Nephron progenitor cell (in vitro differentiated cells): Measurements from ENCODE around the gene EDIL3.
A peak's percentile ranks its signal among the peaks of the same experiment; 100 is the strongest.

Experiments
- DNase-seq: peaks from one replicate; pipeline ENCODE4 v3.0.0; 2021
- H3K27ac Mint-ChIP-seq: 2 replicates; pipeline ENCODE4 v1.8.0; 2021; ENCODE audit warnings: mild to moderate bottlenecking, moderate library complexity, mixed read lengths
- H3K27me3 Mint-ChIP-seq: 2 replicates; pipeline ENCODE4 v1.8.0; 2021; ENCODE audit warnings: mild to moderate bottlenecking, low read depth, mixed read lengths; ENCODE audit not compliant: poor library complexity
- H3K36me3 Mint-ChIP-seq: 2 replicates; pipeline ENCODE4 v1.8.0; 2021; ENCODE audit warnings: low read depth, mixed read lengths
- H3K4me1 Mint-ChIP-seq: 2 replicates; pipeline ENCODE4 v1.8.0; 2021; ENCODE audit warnings: mixed read lengths
- H3K4me3 Mint-ChIP-seq: 2 replicates; pipeline ENCODE4 v1.8.0; 2021; ENCODE audit warnings: mild to moderate bottlenecking, moderate library complexity, mixed read lengths
- H3K9me3 Mint-ChIP-seq: 2 replicates; pipeline ENCODE4 v1.8.0; 2021; ENCODE audit warnings: mild to moderate bottlenecking, moderate library complexity, mixed read lengths
- TF ChIP-seq, protein P1 (sequence below): fragments of 200-600 bp; sonication (generic); IDR thresholded peaks from 2 replicates; pipeline ENCODE4 v1.5.0; 2021; ENCODE audit warnings: antibody characterized with exemption

Gene EDIL3

GRCh38 chr5:84148651-84149050 lies 236.0 kb downstream of the EDIL3 start:
- Mint-ChIP-seq H3K4me1 (peaks cover 17% of the 10 kb centered on the region), H3K27ac (peak overlapping the region; percentile 62), H3K9me3 (no peaks in the 10 kb centered on the region), H3K27me3 (peaks cover 3% of the 10 kb centered on the region), H3K4me3 (no peak overlapping the region), H3K36me3 (no peaks in the 10 kb centered on the region)
- TF ChIP-seq, protein P1, sequence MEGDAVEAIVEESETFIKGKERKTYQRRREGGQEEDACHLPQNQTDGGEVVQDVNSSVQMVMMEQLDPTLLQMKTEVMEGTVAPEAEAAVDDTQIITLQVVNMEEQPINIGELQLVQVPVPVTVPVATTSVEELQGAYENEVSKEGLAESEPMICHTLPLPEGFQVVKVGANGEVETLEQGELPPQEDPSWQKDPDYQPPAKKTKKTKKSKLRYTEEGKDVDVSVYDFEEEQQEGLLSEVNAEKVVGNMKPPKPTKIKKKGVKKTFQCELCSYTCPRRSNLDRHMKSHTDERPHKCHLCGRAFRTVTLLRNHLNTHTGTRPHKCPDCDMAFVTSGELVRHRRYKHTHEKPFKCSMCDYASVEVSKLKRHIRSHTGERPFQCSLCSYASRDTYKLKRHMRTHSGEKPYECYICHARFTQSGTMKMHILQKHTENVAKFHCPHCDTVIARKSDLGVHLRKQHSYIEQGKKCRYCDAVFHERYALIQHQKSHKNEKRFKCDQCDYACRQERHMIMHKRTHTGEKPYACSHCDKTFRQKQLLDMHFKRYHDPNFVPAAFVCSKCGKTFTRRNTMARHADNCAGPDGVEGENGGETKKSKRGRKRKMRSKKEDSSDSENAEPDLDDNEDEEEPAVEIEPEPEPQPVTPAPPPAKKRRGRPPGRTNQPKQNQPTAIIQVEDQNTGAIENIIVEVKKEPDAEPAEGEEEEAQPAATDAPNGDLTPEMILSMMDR = no peak
- no peak for DNase-seq

DNA sequence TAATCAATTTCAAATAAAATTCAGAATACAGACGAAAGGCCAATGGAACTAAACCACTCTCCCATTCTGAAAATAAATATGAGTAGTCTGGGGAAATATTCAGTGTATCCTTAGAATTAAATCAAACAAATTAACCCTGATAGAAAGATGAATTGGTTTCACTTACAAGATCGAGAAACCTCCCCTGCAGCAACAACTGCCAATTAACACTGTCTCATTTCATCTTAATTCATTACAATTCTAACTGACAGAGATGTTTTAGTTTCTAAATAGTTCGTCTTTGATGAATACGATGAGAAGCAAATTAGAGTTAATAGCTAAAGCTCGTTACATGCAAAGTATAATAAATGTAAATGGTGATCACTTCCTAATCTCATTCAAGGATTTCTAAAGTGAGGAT lies 247.1 kb downstream of the EDIL3 start:
- Mint-ChIP-seq H3K4me1 (no peaks in the 10 kb centered on the region), H3K27me3 (peaks cover 2% of the 10 kb centered on the region), H3K4me3 (no peak overlapping the region), H3K27ac (no peak overlapping the region), H3K36me3 (no peaks in the 10 kb centered on the region), H3K9me3 (no peaks in the 10 kb centered on the region)
- no peak for DNase-seq
- TF ChIP-seq, protein P1 = no peak

GRCh38 chr5:84131372-84131771 lies 253.3 kb downstream of the EDIL3 start:
- no peaks in the 10 kb centered on the region for H3K27me3 Mint-ChIP-seq
- no peaks in the 10 kb centered on the region for H3K4me1 Mint-ChIP-seq

DNA sequence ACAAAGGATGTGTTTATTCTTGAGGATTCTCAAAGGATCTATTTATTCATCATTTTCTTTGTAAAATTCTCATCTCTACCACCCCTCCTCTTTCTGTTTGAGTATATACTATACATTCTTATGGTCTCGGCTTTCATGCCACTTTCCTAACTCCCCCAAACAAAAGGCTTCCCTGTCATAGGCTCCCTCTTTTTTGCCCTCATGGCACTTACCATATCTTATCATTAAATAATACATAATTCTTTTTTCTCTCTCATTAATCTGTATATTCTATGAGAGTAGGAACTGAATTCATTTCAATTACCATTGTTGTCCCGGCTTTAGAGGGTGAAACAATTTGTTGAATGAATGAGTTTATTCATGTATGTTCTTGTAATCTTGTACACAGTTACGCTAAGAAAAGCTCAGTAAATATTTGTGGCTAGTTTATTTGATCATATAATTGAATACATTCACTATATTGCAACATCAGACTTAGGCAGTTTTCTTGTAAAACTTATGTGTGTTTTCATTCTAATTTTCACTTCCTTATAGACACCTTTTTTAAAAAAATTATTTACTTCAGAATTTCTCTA lies 254.6 kb downstream of the EDIL3 start:
- no peaks in the 10 kb centered on the region for H3K4me1 Mint-ChIP-seq
- H3K27me3 Mint-ChIP-seq = no peaks in the 10 kb centered on the region
- TF ChIP-seq, protein P1 = no peak
- DNase-seq = no peak
- no peak overlapping the region for H3K27ac Mint-ChIP-seq
- H3K4me3 Mint-ChIP-seq = no peak overlapping the region
- no peaks in the 10 kb centered on the region for H3K36me3 Mint-ChIP-seq
- H3K9me3 Mint-ChIP-seq = no peaks in the 10 kb centered on the region

More at GRCh38 chr5:84131372-84131771, 253.3 kb downstream of the EDIL3 start:
- TF ChIP-seq, protein P1 = no peak
- no peak for DNase-seq
- no peak overlapping the region for H3K4me3 Mint-ChIP-seq
- H3K36me3 Mint-ChIP-seq = no peaks in the 10 kb centered on the region
- H3K9me3 Mint-ChIP-seq = no peaks in the 10 kb centered on the region
- H3K27ac Mint-ChIP-seq = peak overlapping the region; percentile 42

GRCh38 chr5:84125216-84125615 lies 259.5 kb downstream of the EDIL3 start:
- Mint-ChIP-seq H3K36me3 (no peaks in the 10 kb centered on the region), H3K4me1 (no peaks in the 10 kb centered on the region), H3K27ac (no peak overlapping the region), H3K9me3 (no peaks in the 10 kb centered on the region), H3K27me3 (no peaks in the 10 kb centered on the region), H3K4me3 (no peak overlapping the region)
- TF ChIP-seq, protein P1 = no peak
- no peak for DNase-seq

GRCh38 chr5:84119252-84119651 lies 265.4 kb downstream of the EDIL3 start:
- Mint-ChIP-seq H3K27ac (no peak overlapping the region), H3K4me1 (peaks cover under 1% of the 10 kb centered on the region), H3K27me3 (no peaks in the 10 kb centered on the region), H3K9me3 (no peaks in the 10 kb centered on the region), H3K36me3 (no peaks in the 10 kb centered on the region), H3K4me3 (no peak overlapping the region)
- DNase-seq = no peak
- TF ChIP-seq, protein P1 = no peak
